ENCODE data around the gene MRLN. TPM values are rescaled to one million over a fixed set of nuclear protein-coding genes. Genes with fewer than 3 reads are reported as not detected.

The MRLN gene
- total RNA-seq, 1 donor from 2014 or later = not detected

- Mint-ChIP-seq H3K27ac (ENCODE audit: unreplicated experiment) (no peak overlapping the region), H3K9me3 (ENCODE audit: unreplicated experiment) (no peaks in the 10 kb centered on the region), H3K27me3 (ENCODE audit: unreplicated experiment) (peaks cover 6% of the 10 kb centered on the region), H3K36me3 (ENCODE audit: low read depth, unreplicated experiment) (no peaks in the 10 kb centered on the region), H3K4me1 (ENCODE audit: unreplicated experiment) (peaks cover 2% of the 10 kb centered on the region), H3K4me3 (ENCODE audit: unreplicated experiment) (no peak overlapping the region)
- no peak for DNase-seq (ENCODE audit: low spot score)
- TF ChIP-seq, protein P1, sequence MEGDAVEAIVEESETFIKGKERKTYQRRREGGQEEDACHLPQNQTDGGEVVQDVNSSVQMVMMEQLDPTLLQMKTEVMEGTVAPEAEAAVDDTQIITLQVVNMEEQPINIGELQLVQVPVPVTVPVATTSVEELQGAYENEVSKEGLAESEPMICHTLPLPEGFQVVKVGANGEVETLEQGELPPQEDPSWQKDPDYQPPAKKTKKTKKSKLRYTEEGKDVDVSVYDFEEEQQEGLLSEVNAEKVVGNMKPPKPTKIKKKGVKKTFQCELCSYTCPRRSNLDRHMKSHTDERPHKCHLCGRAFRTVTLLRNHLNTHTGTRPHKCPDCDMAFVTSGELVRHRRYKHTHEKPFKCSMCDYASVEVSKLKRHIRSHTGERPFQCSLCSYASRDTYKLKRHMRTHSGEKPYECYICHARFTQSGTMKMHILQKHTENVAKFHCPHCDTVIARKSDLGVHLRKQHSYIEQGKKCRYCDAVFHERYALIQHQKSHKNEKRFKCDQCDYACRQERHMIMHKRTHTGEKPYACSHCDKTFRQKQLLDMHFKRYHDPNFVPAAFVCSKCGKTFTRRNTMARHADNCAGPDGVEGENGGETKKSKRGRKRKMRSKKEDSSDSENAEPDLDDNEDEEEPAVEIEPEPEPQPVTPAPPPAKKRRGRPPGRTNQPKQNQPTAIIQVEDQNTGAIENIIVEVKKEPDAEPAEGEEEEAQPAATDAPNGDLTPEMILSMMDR (IDR thresholded peaks at IDR 0.05; ENCODE audit: unreplicated experiment) = no peak
Observed at GRCh38 chr10:59762505-59762904, 9.2 kb upstream of the MRLN start.

DNA sequence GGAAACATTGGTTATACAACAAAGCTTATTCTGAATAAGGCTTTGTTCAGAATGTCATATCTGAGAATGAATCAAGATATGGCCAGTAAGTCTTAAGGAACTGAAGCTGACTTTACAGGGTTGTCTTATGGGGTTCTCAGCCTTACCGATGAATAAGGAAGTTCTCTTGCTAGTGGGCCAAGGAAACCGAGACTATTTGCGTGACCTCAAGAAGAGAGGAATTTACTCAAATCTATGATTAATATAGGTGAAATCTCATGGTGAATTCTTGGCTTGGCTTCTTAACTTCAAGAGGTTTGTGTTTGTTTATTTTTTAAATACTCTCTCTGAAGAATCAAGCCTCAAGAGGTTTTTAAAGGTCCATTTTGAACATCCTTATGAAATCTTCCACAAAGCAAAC lies 4.7 kb upstream of the MRLN start:
- no peak overlapping the region for H3K4me3 Mint-ChIP-seq (ENCODE audit: unreplicated experiment)
- H3K27ac Mint-ChIP-seq (ENCODE audit: unreplicated experiment) = no peak overlapping the region
- no peak for DNase-seq (ENCODE audit: low spot score)
- H3K9me3 Mint-ChIP-seq (ENCODE audit: unreplicated experiment) = no peaks in the 10 kb centered on the region
- H3K4me1 Mint-ChIP-seq (ENCODE audit: unreplicated experiment) = peaks cover 2% of the 10 kb centered on the region
- H3K27me3 Mint-ChIP-seq (ENCODE audit: unreplicated experiment) = no peaks in the 10 kb centered on the region
- no peaks in the 10 kb centered on the region for H3K36me3 Mint-ChIP-seq (ENCODE audit: low read depth, unreplicated experiment)
- TF ChIP-seq, protein P1 (IDR thresholded peaks at IDR 0.05; ENCODE audit: unreplicated experiment) = no peak

DNA sequence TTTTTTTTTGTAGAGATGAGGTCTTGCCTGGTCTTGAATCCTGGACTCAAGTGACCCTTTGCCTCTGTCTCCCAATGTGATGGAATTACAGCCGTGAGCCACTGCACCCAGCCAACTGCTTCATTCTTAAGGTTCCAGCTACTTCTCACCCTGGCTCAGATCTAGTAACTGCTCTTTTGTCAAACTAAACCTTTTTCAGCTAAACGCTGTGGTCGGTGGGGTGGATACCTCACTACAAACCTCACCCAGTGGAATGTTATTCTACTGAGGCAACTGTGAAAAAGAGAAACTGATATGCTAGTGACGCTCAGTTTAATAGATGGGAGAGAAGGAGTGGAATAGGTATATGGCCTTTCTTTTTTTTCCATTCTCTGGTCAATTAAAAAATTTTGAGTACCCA lies 1.7 kb upstream of the MRLN start:
- Mint-ChIP-seq H3K4me3 (ENCODE audit: unreplicated experiment) (no peak overlapping the region), H3K27ac (ENCODE audit: unreplicated experiment) (no peak overlapping the region), H3K4me1 (ENCODE audit: unreplicated experiment) (no peaks in the 10 kb centered on the region), H3K27me3 (ENCODE audit: unreplicated experiment) (peaks cover 1% of the 10 kb centered on the region), H3K9me3 (ENCODE audit: unreplicated experiment) (no peaks in the 10 kb centered on the region), H3K36me3 (ENCODE audit: low read depth, unreplicated experiment) (no peaks in the 10 kb centered on the region)
- no peak for DNase-seq (ENCODE audit: low spot score)
- TF ChIP-seq, protein P1 (IDR thresholded peaks at IDR 0.05; ENCODE audit: unreplicated experiment) = no peak

DNA sequence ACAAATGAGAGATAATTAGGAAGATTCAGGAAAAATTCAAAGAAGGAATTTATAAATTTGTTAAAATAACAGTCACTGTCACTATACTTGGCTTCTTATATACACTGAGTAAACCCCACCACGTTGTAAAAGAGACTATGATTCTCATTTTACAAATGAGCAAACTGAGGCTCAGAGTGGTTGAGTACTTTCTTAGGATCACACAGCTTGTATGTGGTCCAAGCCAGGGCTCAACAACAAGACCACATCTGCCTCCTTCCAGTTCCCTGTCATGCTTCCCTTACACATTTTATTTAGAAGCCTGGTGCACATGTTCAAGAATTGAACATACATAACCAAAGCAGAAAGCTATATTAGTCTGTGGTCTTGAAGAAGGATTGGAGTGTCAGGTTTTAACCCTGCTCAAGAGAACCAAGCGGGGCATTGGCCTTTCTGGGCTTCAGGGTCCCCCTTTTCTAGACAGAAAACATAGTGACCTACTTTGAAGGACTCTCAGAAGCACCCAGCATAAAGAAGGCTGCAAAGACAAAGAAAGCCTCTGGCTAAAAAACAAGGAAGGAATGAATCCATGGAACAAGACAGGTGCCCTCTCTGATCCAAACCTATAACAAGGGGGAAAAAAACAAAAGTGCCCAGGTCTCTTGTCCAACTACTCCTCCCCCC lies 846 bp downstream of the MRLN start:
- no peak for DNase-seq (ENCODE audit: low spot score)
- no peaks in the 10 kb centered on the region for H3K9me3 Mint-ChIP-seq (ENCODE audit: unreplicated experiment)
- no peaks in the 10 kb centered on the region for H3K4me1 Mint-ChIP-seq (ENCODE audit: unreplicated experiment)
- H3K36me3 Mint-ChIP-seq (ENCODE audit: low read depth, unreplicated experiment) = no peaks in the 10 kb centered on the region
- TF ChIP-seq, protein P1 (IDR thresholded peaks at IDR 0.05; ENCODE audit: unreplicated experiment) = no peak
- no peak overlapping the region for H3K27ac Mint-ChIP-seq (ENCODE audit: unreplicated experiment)
- H3K27me3 Mint-ChIP-seq (ENCODE audit: unreplicated experiment) = peaks cover 1% of the 10 kb centered on the region
- no peak overlapping the region for H3K4me3 Mint-ChIP-seq (ENCODE audit: unreplicated experiment)

- Mint-ChIP-seq H3K9me3 (ENCODE audit: unreplicated experiment) (no peaks in the 10 kb centered on the region), H3K27me3 (ENCODE audit: unreplicated experiment) (peaks cover 3% of the 10 kb centered on the region), H3K4me3 (ENCODE audit: unreplicated experiment) (no peak overlapping the region), H3K27ac (ENCODE audit: unreplicated experiment) (no peak overlapping the region), H3K4me1 (ENCODE audit: unreplicated experiment) (no peaks in the 10 kb centered on the region), H3K36me3 (ENCODE audit: low read depth, unreplicated experiment) (no peaks in the 10 kb centered on the region)
- TF ChIP-seq, protein P1 (IDR thresholded peaks at IDR 0.05; ENCODE audit: unreplicated experiment) = no peak
- no peak for DNase-seq (ENCODE audit: low spot score)
Observed at GRCh38 chr10:59750155-59750945, 2.9 kb downstream of the MRLN start.
